Endothelial cell of umbilical vein (primary cell): ENCODE results near the gene TIMM17A. TPM values are rescaled to one million over a fixed set of nuclear protein-coding genes. Genes with fewer than 3 reads are reported as not detected.
"Not testable (repeated sequence)": the region's sequence is repeated elsewhere in the genome, so short reads cannot be mapped to it uniquely, and the experiment has no call there.

Source experiments
- BruUV-seq: library from RNA; stranded (reverse); fragments of 400-500 nt; replicated peaks from 2 replicates; lab custom pipeline; 2021; lab: Mats Ljungman, UMichigan
- CTCF ChIA-PET: fragments of 300-600, 350-600 bp; sonication (Branson Sonifier 250); formaldehyde crosslinking; loops from one replicate; lab custom pipeline; 2021; ENCODE audit warnings: antibody characterized with exemption, inconsistent platforms; lab: Charles Lee
- POLR2A ChIA-PET: fragments of 300-600, 350-600 bp; sonication (Branson Sonifier 250); formaldehyde crosslinking; loops from one replicate; lab custom pipeline; 2021; ENCODE audit warnings: antibody characterized with exemption, inconsistent platforms; lab: Charles Lee
- DNase-seq: peaks from one replicate; pipeline ENCODE4 v3.0.0-alpha.2; 2011; ENCODE audit warnings: low read depth, low spot score
- FAIRE-seq: peaks from 2 replicates; lab custom pipeline; 2011; peaks lifted over from hg19 to GRCh38; lab: Jason Lieb, UNC
- H2AFZ ChIP-seq: 2 replicates; pipeline ENCODE4 v1.6.0; 2012; ENCODE audit warnings: low read depth, low read length, control low read depth, inconsistent platforms
- H3K27ac ChIP-seq: 2 replicates; pipeline ENCODE4 v1.5.1; 2011; ENCODE audit warnings: low read depth, mild to moderate bottlenecking, control low read depth, low read length, moderate library complexity; ENCODE audit not compliant: insufficient read depth
- H3K27me3 ChIP-seq, 2 experiments: 2 replicates each; pipeline versions ENCODE4 v1.6.0 to v1.6.1; 2011; ENCODE audit warnings: low read length in 2 of 2, mixed read lengths in 1 of 2; ENCODE audit not compliant: control insufficient read depth in 2 of 2, insufficient read depth in 2 of 2
- H3K36me3 ChIP-seq, 2 experiments: 2 replicates in 1 of 2; 3 replicates in 1 of 2; pipeline ENCODE4 v1.5.1; 2011; ENCODE audit warnings: low read length in 2 of 2, mild to moderate bottlenecking in 1 of 2, moderate library complexity in 1 of 2; ENCODE audit not compliant: control insufficient read depth in 2 of 2, insufficient read depth in 2 of 2; ENCODE audit errors: extremely low read depth in 1 of 2
- H3K4me1 ChIP-seq: 3 replicates; pipeline ENCODE4 v1.5.1; 2011; ENCODE audit warnings: mild to moderate bottlenecking, low read length; ENCODE audit not compliant: control insufficient read depth, insufficient read depth; ENCODE audit errors: extremely low read depth
- H3K4me2 ChIP-seq: 2 replicates; pipeline ENCODE4 v1.6.1; 2011; ENCODE audit warnings: low read length, control low read depth, mixed read lengths; ENCODE audit not compliant: insufficient read depth
- H3K4me3 ChIP-seq, 3 experiments: fragments of 200-600 bp in 1 of 3; sonication (generic), shearing (Covaris generic) in 1 of 3; replicated peaks in 1 of 3; 2 replicates each; pipeline ENCODE4 v1.5.1; 2011 to 2016; ENCODE audit warnings: control low read depth in 3 of 3, low read length in 3 of 3, mild to moderate bottlenecking in 2 of 3, inconsistent platforms in 1 of 3, low read depth in 1 of 3, moderate library complexity in 1 of 3; ENCODE audit not compliant: insufficient read depth in 1 of 3
- H3K79me2 ChIP-seq: 2 replicates; pipeline ENCODE4 v1.6.0; 2012; ENCODE audit warnings: low read length, inconsistent platforms; ENCODE audit not compliant: control insufficient read depth, insufficient read depth
- H3K9ac ChIP-seq: replicated peaks from 2 replicates; pipeline ENCODE3; 2011; ENCODE audit warnings: low read length, control low read depth; ENCODE audit not compliant: insufficient read depth; ENCODE audit errors: extremely low read depth
- H3K9me1 ChIP-seq: replicated peaks from 3 replicates; pipeline ENCODE4 v1.6.0; 2011; ENCODE audit warnings: mild to moderate bottlenecking, low read length; ENCODE audit not compliant: control insufficient read depth, insufficient read depth; ENCODE audit errors: extremely low read depth
- H3K9me3 ChIP-seq: replicated peaks from 2 replicates; pipeline ENCODE4 v1.5.1; 2012; ENCODE audit warnings: low read length, inconsistent platforms; ENCODE audit not compliant: control insufficient read depth, insufficient read depth
- H4K20me1 ChIP-seq: replicated peaks from 2 replicates; pipeline ENCODE3; 2011; ENCODE audit warnings: mild to moderate bottlenecking, low read length; ENCODE audit not compliant: control insufficient read depth, insufficient read depth; ENCODE audit errors: extremely low read depth
- EZH2 ChIP-seq: IDR thresholded peaks from 2 replicates; pipeline ENCODE4 v1.6.1; 2012; ENCODE audit warnings: borderline replicate concordance, low read depth, mild to moderate bottlenecking, moderate library complexity, low read length, inconsistent platforms; ENCODE audit not compliant: severe bottlenecking
- FOS ChIP-seq: IDR thresholded peaks from 2 replicates; pipeline ENCODE4 v1.6.1; 2011; ENCODE audit warnings: mild to moderate bottlenecking, low read length, moderate library complexity, borderline replicate concordance; ENCODE audit not compliant: insufficient read depth
- GATA2 ChIP-seq: IDR thresholded peaks from 2 replicates; pipeline ENCODE4 v1.7.0; 2011; ENCODE audit warnings: low read depth, mild to moderate bottlenecking, moderate library complexity, mixed read lengths, low read length; ENCODE audit not compliant: insufficient read length, insufficient read depth
- JUN ChIP-seq: IDR thresholded peaks from 2 replicates; pipeline ENCODE4 v1.6.1; 2011; ENCODE audit warnings: borderline replicate concordance, low read depth; ENCODE audit not compliant: insufficient read length, insufficient read depth
- MAX ChIP-seq: IDR thresholded peaks from 2 replicates; pipeline ENCODE4 v1.6.1; 2011; ENCODE audit not compliant: insufficient read depth, insufficient read length
- MYC ChIP-seq: IDR thresholded peaks from one replicate; pipeline ENCODE4 v1.6.1; 2011; ENCODE audit warnings: mild to moderate bottlenecking, low read depth, low read length
- POLR2A ChIP-seq: IDR thresholded peaks from 2 replicates; pipeline ENCODE4 v1.6.1; 2012; ENCODE audit warnings: low read depth, mild to moderate bottlenecking, control low read depth, low read length
- POLR2AphosphoS5 ChIP-seq: IDR thresholded peaks from 2 replicates; pipeline ENCODE4 v1.6.1; 2012; ENCODE audit warnings: low read depth, mild to moderate bottlenecking, control low read depth, low read length, moderate library complexity; ENCODE audit not compliant: insufficient read depth
- dilution Hi-C: fragments of 300-500 bp; cut with MboI; formaldehyde crosslinking; loops from one replicate; pipeline ENCODE4 v1.15.0; 2019; ENCODE audit warnings: low sequenced_read_pairs; ENCODE audit not compliant: extremely low pct_ligation_motif_present
- intact Hi-C: fragments of 100-400 bp; cut with micrococcal nuclease; formaldehyde crosslinking; loops from one replicate; pipeline ENCODE4 v1.10.0; 2022
- polyA plus RNA-seq, 4 experiments: library from polyadenylated mRNA; depleted of rRNA in 3 of 4; stranded (reverse) in 3 of 4; unstranded in 1 of 4; fragments of >200 nt; gene quantifications; 2 replicates each; pipeline versions ENCODE4 v1.2.1 to v1.2.3, GENCODE V29; 2011 to 2012; ENCODE audit warnings: missing spikeins in 1 of 4
- total RNA-seq: library from RNA; stranded (reverse); gene quantifications from 2 replicates; pipeline ENCODE4 v1.2.3, GENCODE V29; 2021
- TF ChIP-seq, protein P1 (sequence below), 2 donors: IDR thresholded peaks; 1 replicate in 1 of 2; 2 replicates in 1 of 2; pipeline ENCODE4 v1.5.1; 2011; ENCODE audit warnings: low read length in 2 of 2, mild to moderate bottlenecking in 2 of 2, moderate library complexity in 2 of 2, control low read depth in 1 of 2, inconsistent platforms in 1 of 2, low read depth in 1 of 2; ENCODE audit not compliant: insufficient read depth in 1 of 2; ENCODE audit errors: extremely low read depth in 1 of 2

The TIMM17A gene
- total and polyA plus RNA-seq, 2 donors (not counting 3 experiments of a cell fraction or from before 2014, with no cell fraction given), result 57.9 to 105 TPM

DNA sequence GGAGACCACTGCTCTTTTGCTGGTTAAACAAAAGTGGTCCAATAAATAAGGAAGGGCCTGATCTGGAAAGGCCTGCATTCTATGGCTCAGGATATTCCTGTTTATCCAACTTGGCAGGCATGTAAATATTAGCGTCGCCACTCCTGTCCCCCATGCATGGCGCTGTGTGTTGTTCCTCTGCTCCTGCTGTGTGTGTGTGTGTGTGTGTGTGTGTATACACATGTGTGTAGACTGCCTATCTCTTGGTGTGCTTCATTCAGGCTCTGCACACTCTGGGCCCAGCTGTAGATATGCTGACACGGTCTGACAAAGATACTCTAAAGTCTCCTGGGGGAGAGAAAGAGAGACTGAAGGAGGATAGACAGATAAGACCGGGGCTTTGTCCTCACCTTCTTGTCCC is 15.7 kb upstream of the TIMM17A start:
- Histone ChIP-seq H3K9me1 (no peaks in the 10 kb centered on the region), H3K4me3 (no peak overlapping the region), H3K9me3 (no peaks in the 10 kb centered on the region), H3K9ac (no peak overlapping the region), H3K4me1 (no peaks in the 10 kb centered on the region), H3K4me2 (no peak overlapping the region), H3K27me3 (peaks cover 0 to under 1% of the 10 kb centered on the region in 2 experiments), H2AFZ (no peak overlapping the region), H3K79me2 (no peaks in the 10 kb centered on the region), H4K20me1 (no peaks in the 10 kb centered on the region), H3K36me3 (no peaks in the 10 kb centered on the region), H3K27ac (no peak overlapping the region)
- FAIRE-seq, result no peak
- dilution Hi-C loops (no loop called here), intact Hi-C loops (no loop called here)
- ChIA-PET POLR2A (no interaction called here), CTCF (interaction anchor here (1.5 to 1.9 kb wide), 2 partner anchors 14 to 44 kb away, joined by 5 to 8 read pairs; no protein-coding TSS in a partner anchor)
- no peak for TF ChIP-seq POLR2AphosphoS5
- TF ChIP-seq MAX, result no peak
- no peak for TF ChIP-seq JUN
- TF ChIP-seq GATA2, result no peak
- no peak for TF ChIP-seq EZH2
- TF ChIP-seq, protein P1, sequence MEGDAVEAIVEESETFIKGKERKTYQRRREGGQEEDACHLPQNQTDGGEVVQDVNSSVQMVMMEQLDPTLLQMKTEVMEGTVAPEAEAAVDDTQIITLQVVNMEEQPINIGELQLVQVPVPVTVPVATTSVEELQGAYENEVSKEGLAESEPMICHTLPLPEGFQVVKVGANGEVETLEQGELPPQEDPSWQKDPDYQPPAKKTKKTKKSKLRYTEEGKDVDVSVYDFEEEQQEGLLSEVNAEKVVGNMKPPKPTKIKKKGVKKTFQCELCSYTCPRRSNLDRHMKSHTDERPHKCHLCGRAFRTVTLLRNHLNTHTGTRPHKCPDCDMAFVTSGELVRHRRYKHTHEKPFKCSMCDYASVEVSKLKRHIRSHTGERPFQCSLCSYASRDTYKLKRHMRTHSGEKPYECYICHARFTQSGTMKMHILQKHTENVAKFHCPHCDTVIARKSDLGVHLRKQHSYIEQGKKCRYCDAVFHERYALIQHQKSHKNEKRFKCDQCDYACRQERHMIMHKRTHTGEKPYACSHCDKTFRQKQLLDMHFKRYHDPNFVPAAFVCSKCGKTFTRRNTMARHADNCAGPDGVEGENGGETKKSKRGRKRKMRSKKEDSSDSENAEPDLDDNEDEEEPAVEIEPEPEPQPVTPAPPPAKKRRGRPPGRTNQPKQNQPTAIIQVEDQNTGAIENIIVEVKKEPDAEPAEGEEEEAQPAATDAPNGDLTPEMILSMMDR (IDR thresholded peaks at IDR 0.05; ENCODE audit: extremely low read depth in 1 of 2, insufficient read depth in 1 of 2, low read depth in 1 of 2, low read length in 2 of 2), result no peak
- no peak for TF ChIP-seq MYC
- TF ChIP-seq POLR2A, result no peak
- TF ChIP-seq FOS, result no peak
- no peak for DNase-seq
- BruUV-seq, result no TSS peak

- FAIRE-seq, DNase-seq, BruUV-seq, H3K27ac ChIP-seq, dilution Hi-C loops, H3K4me3 ChIP-seq, H4K20me1 ChIP-seq, POLR2A ChIA-PET, H3K79me2 ChIP-seq, H3K4me1 ChIP-seq, H3K9ac ChIP-seq, intact Hi-C loops, H3K36me3 ChIP-seq, H3K9me1 ChIP-seq, H2AFZ ChIP-seq, H3K9me3 ChIP-seq, H3K4me2 ChIP-seq, H3K27me3 ChIP-seq: not testable (repeated sequence)
- CTCF ChIA-PET, result interaction anchor here (1.9 kb wide), 1 partner anchor 44 kb away, joined by 8 read pairs; no protein-coding TSS in a partner anchor
Measured at GRCh38 chr1:201940316-201940715, 15.0 kb upstream of the TIMM17A start.
